H1 (cell line): ENCODE results near the gene CHRNA5. TPM values are rescaled to one million over a fixed set of nuclear protein-coding genes. Genes with fewer than 3 reads are reported as not detected.

ENCODE experiments used
- polyA plus RNA-seq, 7 experiments: library from polyadenylated mRNA; depleted of rRNA in 3 of 7; stranded (reverse) in 5 of 7; unstranded in 2 of 7; fragments of >200 nt in 5 of 7; fragments of 200-250 nt in 2 of 7; gene quantifications; 1 replicate in 5 of 7; 2 replicates in 1 of 7; 4 replicates in 1 of 7; pipeline versions ENCODE4 v1.2.1 to v1.2.3, GENCODE V29; 2011 to 2013; ENCODE audit warnings: missing spikeins in 2 of 7, mixed read lengths in 2 of 7
- small RNA-seq: library from polyadenylated mRNA; stranded (forward); fragments of <200 nt; extraction: miRNeasy Mini kit (QIAGEN cat#:217004); gene quantifications from one replicate; pipeline ENCODE3, GENCODE V24; 2013; ENCODE audit not compliant: insufficient read depth
- total RNA-seq: library from RNA; stranded (reverse); fragmentation: NEBNext Ultra II Directional; extraction: Animal tissue kit (Norgen Biotek cat#: 25700); gene quantifications from 2 replicates; pipeline ENCODE4 v1.2.1, GENCODE V29; 2021

The CHRNA5 gene
- total and polyA plus RNA-seq, 2 of the 8 experiments (the other 6 are each of a cell fraction or from before 2014, with no cell fraction given) = 13.5 to 31.4 TPM

Small RNAs within 50 kb of the gene (small RNA-seq; reads per million reads assigned to genes)
- not detected for gene AC067863.2

Other genes starting within 250 kb of the CHRNA5 start
- gene CRABP1, start 225.2 kb upstream of the CHRNA5 start, total RNA-seq = 385 and 388 TPM in 2 replicates
- 600 and 655 TPM in 2 replicates for gene CRABP1, start 225.2 kb upstream of the CHRNA5 start, polyA plus RNA-seq (2011; rRNA removed)
- 99.7 and 103 TPM in 2 replicates for gene IREB2, start 127.3 kb upstream of the CHRNA5 start, total RNA-seq
- 15.7 and 21.0 TPM in 2 replicates for gene IREB2, start 127.3 kb upstream of the CHRNA5 start, polyA plus RNA-seq (2011; rRNA removed)
- gene HYKK, start 57.9 kb upstream of the CHRNA5 start, total RNA-seq = 3.1 and 3.7 TPM in 2 replicates
- gene HYKK, start 57.9 kb upstream of the CHRNA5 start, polyA plus RNA-seq (2011; rRNA removed) = 1.7 and 2.0 TPM in 2 replicates
- gene PSMA4, start 25.1 kb upstream of the CHRNA5 start, total RNA-seq = 336 and 348 TPM in 2 replicates
- gene PSMA4, start 25.1 kb upstream of the CHRNA5 start, polyA plus RNA-seq (2011; rRNA removed) = 217 and 445 TPM in 2 replicates
- gene CHRNA3, start 55.5 kb downstream of the CHRNA5 start, total RNA-seq = 2.1 TPM in 2 replicates
- gene CHRNA3, start 55.5 kb downstream of the CHRNA5 start, polyA plus RNA-seq (2011; rRNA removed) = 4.4 and 4.7 TPM in 2 replicates
- gene CHRNB4, start 75.7 kb downstream of the CHRNA5 start, total RNA-seq = 2.4 and 2.6 TPM in 2 replicates
- 4.1 and 4.5 TPM in 2 replicates for gene CHRNB4, start 75.7 kb downstream of the CHRNA5 start, polyA plus RNA-seq (2011; rRNA removed)
- 43.1 and 45.2 TPM in 2 replicates for gene ADAMTS7, start 245.9 kb downstream of the CHRNA5 start, total RNA-seq
- 27.9 and 54.6 TPM in 2 replicates for gene ADAMTS7, start 245.9 kb downstream of the CHRNA5 start, polyA plus RNA-seq (2011; rRNA removed)